HepG2 (cell line): ENCODE measurements around the gene THOP1. TPM values are rescaled to one million over a fixed set of nuclear protein-coding genes. Genes with fewer than 3 reads are reported as not detected.
A peak's percentile ranks its signal among the peaks of the same experiment; 100 is the strongest.

Experiments
- ATRX ChIP-seq: sonication (generic); formaldehyde crosslinking; IDR thresholded peaks from 2 replicates; pipeline ENCODE4 v1.4.0; 2020; ENCODE audit warnings: missing genetic modification reagents, borderline replicate concordance
- FOXM1 ChIP-seq: sonication (generic); formaldehyde crosslinking; IDR thresholded peaks from 2 replicates; pipeline ENCODE4 v1.5.0; 2020; ENCODE audit warnings: missing genetic modification reagents
- HNRNPUL1 ChIP-seq: fragments of 200-400 bp; formaldehyde crosslinking; IDR thresholded peaks from 2 replicates; pipeline ENCODE4 v1.6.1; 2017; ENCODE audit warnings: low read depth, mild to moderate bottlenecking, low read length, moderate library complexity
- MAF1 ChIP-seq: sonication (generic); formaldehyde crosslinking; IDR thresholded peaks from 2 replicates; pipeline ENCODE4 v1.5.0; 2020; ENCODE audit warnings: missing genetic modification reagents, borderline replicate concordance
- MYC ChIP-seq: sonication (generic); formaldehyde crosslinking; IDR thresholded peaks from 2 replicates; pipeline ENCODE4 v1.9.0; 2021; ENCODE audit warnings: missing genetic modification reagents, borderline replicate concordance
- NKX3-1 ChIP-seq: sonication (generic); formaldehyde crosslinking; IDR thresholded peaks from 2 replicates; pipeline ENCODE4 v1.5.0; 2020; ENCODE audit warnings: missing genetic modification reagents
- RARG ChIP-seq: sonication (generic); formaldehyde crosslinking; IDR thresholded peaks from 2 replicates; pipeline ENCODE4 v1.4.0; 2020; ENCODE audit warnings: low read depth, mild to moderate bottlenecking, missing genetic modification reagents
- RCOR2 ChIP-seq: IDR thresholded peaks from 2 replicates; pipeline ENCODE4 v1.6.1; 2016; ENCODE audit warnings: missing biosample characterization, missing genetic modification reagents
- SMARCC2 ChIP-seq: fragments of 450-650 bp; IDR thresholded peaks from 2 replicates; pipeline ENCODE4 v1.6.1; 2017; ENCODE audit warnings: antibody characterized with exemption, mild to moderate bottlenecking
- SMARCE1 ChIP-seq: fragments of 450-650 bp; IDR thresholded peaks from 2 replicates; pipeline ENCODE4 v1.6.1; 2017; ENCODE audit warnings: borderline replicate concordance
- SRSF4 ChIP-seq: fragments of 200-400 bp; formaldehyde crosslinking; IDR thresholded peaks from one replicate; pipeline ENCODE4 v1.6.1; 2018; ENCODE audit warnings: mild to moderate bottlenecking, low read depth, low read length, moderate library complexity; ENCODE audit not compliant: poor library complexity, severe bottlenecking
- TEAD3 ChIP-seq: optimal IDR thresholded peaks from 2 replicates; pipeline ENCODE3; 2016; ENCODE audit warnings: borderline replicate concordance
- YEATS2 ChIP-seq: sonication (generic); formaldehyde crosslinking; IDR thresholded peaks from 2 replicates; pipeline ENCODE4 v1.4.0; 2020; ENCODE audit warnings: missing genetic modification reagents, borderline replicate concordance
- ZKSCAN1 ChIP-seq: fragments of 150-350 bp; IDR thresholded peaks from 2 replicates; pipeline ENCODE4 v1.6.1; 2014; ENCODE audit warnings: low read length
- ZNF12 ChIP-seq: sonication (generic); formaldehyde crosslinking; IDR thresholded peaks from 2 replicates; pipeline ENCODE4 v1.5.0; 2020; ENCODE audit warnings: missing genetic modification reagents
- ZNF20 ChIP-seq: sonication (generic); formaldehyde crosslinking; IDR thresholded peaks from 2 replicates; pipeline ENCODE4 v1.4.0; 2020; ENCODE audit warnings: mild to moderate bottlenecking, moderate library complexity, missing genetic modification reagents
- ZNF33B ChIP-seq: sonication (generic); formaldehyde crosslinking; IDR thresholded peaks from 2 replicates; pipeline ENCODE4 v1.5.1; 2020; ENCODE audit warnings: mild to moderate bottlenecking, missing genetic modification reagents
- ZNF383 ChIP-seq: sonication (generic); formaldehyde crosslinking; IDR thresholded peaks from 2 replicates; pipeline ENCODE4 v1.4.0; 2020; ENCODE audit warnings: missing genetic modification reagents, mild to moderate bottlenecking, borderline replicate concordance
- ZNF564 ChIP-seq: sonication (generic); formaldehyde crosslinking; IDR thresholded peaks from 2 replicates; pipeline ENCODE4 v1.8.1; 2023; ENCODE audit warnings: mild to moderate bottlenecking, missing genetic modification reagents
- ZNF570 ChIP-seq: sonication (generic); formaldehyde crosslinking; IDR thresholded peaks from 2 replicates; pipeline ENCODE4 v1.4.0; 2020; ENCODE audit warnings: mild to moderate bottlenecking, missing genetic modification reagents, borderline replicate concordance
- ZNF883 ChIP-seq: sonication (generic); formaldehyde crosslinking; IDR thresholded peaks from 2 replicates; pipeline ENCODE4 v1.5.1; 2020; ENCODE audit warnings: mild to moderate bottlenecking, missing genetic modification reagents; ENCODE audit errors: not compliant biosample characterization
- ZSCAN9 ChIP-seq: IDR thresholded peaks from 2 replicates; pipeline ENCODE4 v1.6.1; 2016; ENCODE audit warnings: borderline replicate concordance
- polyA plus RNA-seq, 8 experiments: library from polyadenylated mRNA; depleted of rRNA in 3 of 8; stranded (reverse) in 7 of 8; unstranded in 1 of 8; fragments of >200 nt; fragmentation: Illumina TruSeq in 4 of 8; extraction: Trizol in 4 of 8; gene quantifications; 2 replicates each; pipeline versions ENCODE4 v1.2.1 to v1.2.3, GENCODE V29; 2011 to 2016; ENCODE audit warnings: low read depth in 4 of 8, missing spikeins in 1 of 8, mixed read lengths in 1 of 8; ENCODE audit not compliant: insufficient read depth in 1 of 8
- total RNA-seq, 5 experiments: library from RNA; depleted of rRNA; stranded (reverse); fragments of >200 nt; fragmentation: Illumina TruSeq; extraction: Trizol; gene quantifications; 2 replicates each; pipeline ENCODE4 v1.2.3, GENCODE V29; 2016; ENCODE audit warnings: low read depth in 1 of 5
- TF ChIP-seq, protein P1 (sequence below): fragments of 450-650 bp; IDR thresholded peaks from 2 replicates; pipeline ENCODE4 v1.6.1; 2016
- TF ChIP-seq, protein P2 (sequence below): sonication (generic); formaldehyde crosslinking; IDR thresholded peaks from 2 replicates; pipeline ENCODE4 v1.4.0; 2020; ENCODE audit warnings: low read depth, missing genetic modification reagents
- TF ChIP-seq, protein P3 (sequence below): IDR thresholded peaks from 2 replicates; pipeline ENCODE4 v1.6.1; 2016; ENCODE audit warnings: control low read depth

THOP1 gene
- total and polyA plus RNA-seq, 2 of the 13 experiments (the other 11 are each of a cell fraction or from before 2014, with no cell fraction given): 74.4 to 116 TPM

DNA sequence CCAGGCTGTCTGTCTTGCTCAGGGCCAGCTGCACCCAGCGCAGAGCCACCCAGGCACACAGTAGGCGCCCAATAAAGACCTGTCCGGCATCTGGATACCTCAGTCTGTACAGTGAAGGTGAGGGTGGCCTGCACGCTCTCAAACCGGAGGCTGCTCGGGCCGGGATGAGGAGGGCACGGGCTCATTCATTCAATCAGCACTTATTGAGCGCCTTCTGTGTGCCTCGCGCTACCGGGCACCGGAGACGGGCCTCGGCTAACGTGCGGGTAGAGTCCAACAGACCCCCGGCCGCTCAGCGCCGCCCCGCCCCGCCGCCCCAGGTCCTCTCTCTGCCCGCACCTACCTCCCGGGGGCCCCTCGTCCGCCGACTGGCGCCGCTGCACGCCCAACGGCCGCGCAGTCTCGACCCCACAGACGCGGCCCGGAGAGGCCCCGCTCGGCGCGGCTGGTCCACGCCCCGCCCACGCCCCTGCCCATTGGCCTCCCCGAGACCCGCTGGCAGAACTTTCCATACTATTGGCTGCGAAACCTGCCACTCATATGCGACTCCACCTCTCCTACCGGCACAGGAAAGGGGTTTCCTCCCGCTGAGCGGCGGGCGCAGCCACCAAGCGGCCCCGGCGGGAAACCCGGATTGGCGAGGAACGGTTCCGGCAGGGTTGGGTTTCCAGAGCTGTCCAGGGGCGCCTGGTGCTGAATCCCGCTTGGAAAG is 45.5 kb upstream of the THOP1 start, which contains the start of gene SLC39A3 (continued):
- TF ChIP-seq ZNF383 (no peak), RARG (peak; percentile 73; the same call in 1 of the 2 replicates), HNRNPUL1 (no peak), SMARCE1 (no peak), YEATS2 (CRISPR knock-in tag) (peak; percentile 97), TEAD3 (CRISPR knock-in tag) (peak; percentile 83), FOXM1 (no peak), SMARCC2 (no peak), ZKSCAN1 (0 out of 2 replicates have a peak, but pooled peaks have one; percentile 65), ZNF564 (CRISPR knock-in tag) (peak; percentile 88), ATRX (CRISPR knock-in tag) (peak; percentile 75; the same call in 1 of the 2 replicates), RCOR2 (CRISPR knock-in tag) (no peak; the same call in 1 of the 2 replicates), ZSCAN9 (CRISPR knock-in tag) (peak; percentile 100), MYC (CRISPR knock-in tag) (peak; percentile 58; the same call in 1 of the 2 replicates), ZNF883 (peak; percentile 94), SRSF4 (no peak), ZNF20 (CRISPR knock-in tag) (0 out of 2 replicates have a peak, but pooled peaks have one; percentile 83), ZNF12 (CRISPR knock-in tag) (peak; percentile 91), ZNF570 (peak; percentile 80; the same call in 1 of the 2 replicates), MAF1 (CRISPR knock-in tag) (peak; percentile 92; the same call in 1 of the 2 replicates), NKX3-1 (peak; percentile 98), ZNF33B (CRISPR knock-in tag) (peak; percentile 93; the same call in 1 of the 2 replicates)
- TF ChIP-seq, protein P1, sequence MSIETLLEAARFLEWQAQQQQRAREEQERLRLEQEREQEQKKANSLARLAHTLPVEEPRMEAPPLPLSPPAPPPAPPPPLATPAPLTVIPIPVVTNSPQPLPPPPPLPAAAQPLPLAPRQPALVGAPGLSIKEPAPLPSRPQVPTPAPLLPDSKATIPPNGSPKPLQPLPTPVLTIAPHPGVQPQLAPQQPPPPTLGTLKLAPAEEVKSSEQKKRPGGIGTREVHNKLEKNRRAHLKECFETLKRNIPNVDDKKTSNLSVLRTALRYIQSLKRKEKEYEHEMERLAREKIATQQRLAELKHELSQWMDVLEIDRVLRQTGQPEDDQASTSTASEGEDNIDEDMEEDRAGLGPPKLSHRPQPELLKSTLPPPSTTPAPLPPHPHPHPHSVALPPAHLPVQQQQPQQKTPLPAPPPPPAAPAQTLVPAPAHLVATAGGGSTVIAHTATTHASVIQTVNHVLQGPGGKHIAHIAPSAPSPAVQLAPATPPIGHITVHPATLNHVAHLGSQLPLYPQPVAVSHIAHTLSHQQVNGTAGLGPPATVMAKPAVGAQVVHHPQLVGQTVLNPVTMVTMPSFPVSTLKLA: 0 out of 2 replicates have a peak, but pooled peaks have one; percentile 33
- TF ChIP-seq, protein P2, sequence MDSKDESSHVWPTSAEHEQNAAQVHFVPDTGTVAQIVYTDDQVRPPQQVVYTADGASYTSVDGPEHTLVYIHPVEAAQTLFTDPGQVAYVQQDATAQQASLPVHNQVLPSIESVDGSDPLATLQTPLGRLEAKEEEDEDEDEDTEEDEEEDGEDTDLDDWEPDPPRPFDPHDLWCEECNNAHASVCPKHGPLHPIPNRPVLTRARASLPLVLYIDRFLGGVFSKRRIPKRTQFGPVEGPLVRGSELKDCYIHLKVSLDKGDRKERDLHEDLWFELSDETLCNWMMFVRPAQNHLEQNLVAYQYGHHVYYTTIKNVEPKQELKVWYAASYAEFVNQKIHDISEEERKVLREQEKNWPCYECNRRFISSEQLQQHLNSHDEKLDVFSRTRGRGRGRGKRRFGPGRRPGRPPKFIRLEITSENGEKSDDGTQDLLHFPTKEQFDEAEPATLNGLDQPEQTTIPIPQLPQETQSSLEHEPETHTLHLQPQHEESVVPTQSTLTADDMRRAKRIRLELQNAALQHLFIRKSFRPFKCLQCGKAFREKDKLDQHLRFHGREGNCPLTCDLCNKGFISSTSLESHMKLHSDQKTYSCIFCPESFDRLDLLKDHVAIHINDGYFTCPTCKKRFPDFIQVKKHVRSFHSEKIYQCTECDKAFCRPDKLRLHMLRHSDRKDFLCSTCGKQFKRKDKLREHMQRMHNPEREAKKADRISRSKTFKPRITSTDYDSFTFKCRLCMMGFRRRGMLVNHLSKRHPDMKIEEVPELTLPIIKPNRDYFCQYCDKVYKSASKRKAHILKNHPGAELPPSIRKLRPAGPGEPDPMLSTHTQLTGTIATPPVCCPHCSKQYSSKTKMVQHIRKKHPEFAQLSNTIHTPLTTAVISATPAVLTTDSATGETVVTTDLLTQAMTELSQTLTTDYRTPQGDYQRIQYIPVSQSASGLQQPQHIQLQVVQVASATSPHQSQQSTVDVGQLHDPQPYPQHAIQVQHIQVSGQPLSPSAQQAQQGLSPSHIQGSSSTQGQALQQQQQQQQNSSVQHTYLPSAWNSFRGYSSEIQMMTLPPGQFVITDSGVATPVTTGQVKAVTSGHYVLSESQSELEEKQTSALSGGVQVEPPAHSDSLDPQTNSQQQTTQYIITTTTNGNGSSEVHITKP (CRISPR knock-in tag): peak; percentile 90
- TF ChIP-seq, protein P3, sequence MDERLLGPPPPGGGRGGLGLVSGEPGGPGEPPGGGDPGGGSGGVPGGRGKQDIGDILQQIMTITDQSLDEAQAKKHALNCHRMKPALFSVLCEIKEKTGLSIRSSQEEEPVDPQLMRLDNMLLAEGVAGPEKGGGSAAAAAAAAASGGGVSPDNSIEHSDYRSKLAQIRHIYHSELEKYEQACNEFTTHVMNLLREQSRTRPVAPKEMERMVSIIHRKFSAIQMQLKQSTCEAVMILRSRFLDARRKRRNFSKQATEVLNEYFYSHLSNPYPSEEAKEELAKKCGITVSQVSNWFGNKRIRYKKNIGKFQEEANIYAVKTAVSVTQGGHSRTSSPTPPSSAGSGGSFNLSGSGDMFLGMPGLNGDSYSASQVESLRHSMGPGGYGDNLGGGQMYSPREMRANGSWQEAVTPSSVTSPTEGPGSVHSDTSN: peak; percentile 95
